Kidney tubule cell (primary cell): ENCODE data around the gene CLK3.

Experiments used
- DNase-seq: peaks from one replicate; pipeline ENCODE4 v3.0.0-alpha.2; 2018; ENCODE audit warnings: low spot score

CLK3 gene

GRCh38 chr15:74603789-74604705 lies 11.6 kb upstream of the CLK3 start:
- DNase-seq: no peak

- DNase-seq: no peak
Observed at GRCh38 chr15:74604983-74605794, 10.4 kb upstream of the CLK3 start.

- no peak for DNase-seq
Observed at GRCh38 chr15:74605795-74606150, 9.9 kb upstream of the CLK3 start.

GRCh38 chr15:74608786-74609185 lies 6.8 kb upstream of the CLK3 start:
- DNase-seq: no peak

- no peak for DNase-seq
Observed at GRCh38 chr15:74609938-74610301, 5.7 kb upstream of the CLK3 start.

- DNase-seq: no peak
Observed at GRCh38 chr15:74610302-74610951, 5.2 kb upstream of the CLK3 start.

GRCh38 chr15:74611341-74611740 lies 4.3 kb upstream of the CLK3 start:
- DNase-seq: no peak

- DNase-seq: no peak
Observed at GRCh38 chr15:74611834-74612233, 3.8 kb upstream of the CLK3 start.

GRCh38 chr15:74612677-74613076 lies 3.0 kb upstream of the CLK3 start:
- no peak for DNase-seq

GRCh38 chr15:74613089-74613952 lies 2.3 kb upstream of the CLK3 start:
- DNase-seq: no peak

- no peak for DNase-seq
Observed at GRCh38 chr15:74613953-74614743, 1.5 kb upstream of the CLK3 start.

GRCh38 chr15:74614744-74615507 lies 710 bp upstream of the CLK3 start:
- peak; percentile 79 for DNase-seq

- peak; percentile 87 for DNase-seq
Observed at GRCh38 chr15:74616366-74616939, 817 bp downstream of the CLK3 start.

GRCh38 chr15:74616996-74617395 lies 1.4 kb downstream of the CLK3 start:
- no peak for DNase-seq

GRCh38 chr15:74618841-74619596 lies 3.4 kb downstream of the CLK3 start:
- DNase-seq: peak; percentile 12

- DNase-seq: no peak
Observed at GRCh38 chr15:74619916-74620635, 4.4 kb downstream of the CLK3 start.

GRCh38 chr15:74620636-74621545 lies 5.3 kb downstream of the CLK3 start:
- peak; percentile 77 for DNase-seq
